GM12878 (cell line): ENCODE measurements around the gene SEBOX. TPM values are rescaled to one million over a fixed set of nuclear protein-coding genes. Genes with fewer than 3 reads are reported as not detected.

Experiments used
- ATAC-seq: fragments of 200-7000 bp; cut with Tn5 transposase; 3 replicates; pipeline ENCODE4 v1.9.1; 2020; ENCODE audit warnings: mild to moderate bottlenecking, moderate library complexity
- BruUV-seq: library from RNA; stranded (reverse); fragments of 400-500 nt; replicated peaks from 2 replicates; lab custom pipeline; 2021; lab: Mats Ljungman, UMichigan
- CTCF ChIA-PET: fragments of 300-600 bp; sonication (Branson Sonifier 250); formaldehyde crosslinking; extraction: SDS; loops from one replicate; lab custom pipeline; 2021; ENCODE audit warnings: inconsistent platforms; lab: Yijun Ruan, JAX
- POLR2A ChIA-PET: fragments of 350-600 bp; formaldehyde crosslinking; extraction: SDS; loops from one replicate; lab custom pipeline; 2021; ENCODE audit warnings: inconsistent platforms; lab: Charles Lee
- RAD21 ChIA-PET: fragments of 300-600 bp; sonication (Branson Sonifier 250); formaldehyde crosslinking; loops from one replicate; lab custom pipeline; 2023; ENCODE audit warnings: antibody characterized with exemption; ENCODE audit not compliant: unreplicated experiment; lab: Charles Lee
- SMC1A ChIA-PET: fragments of 300-600 bp; sonication (Branson Sonifier 250); formaldehyde crosslinking; loops from one replicate; lab custom pipeline; 2023; ENCODE audit not compliant: unreplicated experiment, uncharacterized antibody; lab: Charles Lee
- DNase-seq: peaks from one replicate; pipeline ENCODE4 v3.0.0-alpha.2; 2011; ENCODE audit warnings: low read depth, low spot score
- FAIRE-seq: peaks from 3 replicates; lab custom pipeline; 2011; peaks lifted over from hg19 to GRCh38; lab: Jason Lieb, UNC
- H2AFZ ChIP-seq: 2 replicates; pipeline ENCODE4 v1.6.0; 2011; ENCODE audit warnings: low read depth, low read length, control low read depth; ENCODE audit not compliant: control insufficient read depth
- H3K27ac ChIP-seq: 2 replicates; pipeline ENCODE4 v1.5.1; 2011; ENCODE audit warnings: control low read depth; ENCODE audit not compliant: control insufficient read depth, insufficient read depth
- H3K27me3 ChIP-seq, 2 experiments: replicated peaks in 1 of 2; 2 replicates each; pipeline versions ENCODE4 v1.6.0 to v1.6.1; 2011; ENCODE audit warnings: low read length in 1 of 2; ENCODE audit not compliant: control insufficient read depth in 2 of 2, insufficient read depth in 2 of 2
- H3K36me3 ChIP-seq, 2 experiments: 2 replicates each; pipeline ENCODE4 v1.5.1; 2011; ENCODE audit warnings: low read length in 1 of 2; ENCODE audit not compliant: control insufficient read depth in 2 of 2, insufficient read depth in 2 of 2
- H3K4me1 ChIP-seq: 2 replicates; pipeline ENCODE4 v1.6.1; 2011; ENCODE audit warnings: mild to moderate bottlenecking, low read length, moderate library complexity, mixed read lengths; ENCODE audit not compliant: control insufficient read depth, insufficient read depth
- H3K4me2 ChIP-seq: 2 replicates; pipeline ENCODE4 v1.6.0; 2011; ENCODE audit warnings: control low read depth; ENCODE audit not compliant: control insufficient read depth, insufficient read depth
- H3K4me3 ChIP-seq: fragments of 200-600 bp; sonication (generic); 2 replicates; pipeline ENCODE4 v1.5.1; 2016
- H3K79me2 ChIP-seq: 2 replicates; pipeline ENCODE4 v1.6.0; 2011; ENCODE audit warnings: low read length; ENCODE audit not compliant: control insufficient read depth, insufficient read depth
- H3K9ac ChIP-seq: 2 replicates; pipeline ENCODE4 v1.8.0; 2011; ENCODE audit warnings: low read length, control low read depth, mixed read lengths; ENCODE audit not compliant: control insufficient read depth, insufficient read depth
- H3K9me3 ChIP-seq: replicated peaks from 3 replicates; pipeline ENCODE4 v1.5.1; 2011; ENCODE audit warnings: mild to moderate bottlenecking, low read length; ENCODE audit not compliant: control insufficient read depth, insufficient read depth
- H4K20me1 ChIP-seq: 2 replicates; pipeline ENCODE4 v1.6.0; 2011; ENCODE audit not compliant: control insufficient read depth, insufficient read depth
- ASH2L ChIP-seq: fragments of 300-600, 200-600 bp; sonication (generic); IDR thresholded peaks from 2 replicates; pipeline ENCODE4 v1.6.1; 2017; ENCODE audit warnings: low read depth, mild to moderate bottlenecking, borderline replicate concordance
- CHD1 ChIP-seq: IDR thresholded peaks from 2 replicates; pipeline ENCODE4 v1.6.1; 2012; ENCODE audit warnings: low read depth, low read length, improper control_type of control experiment
- CREM ChIP-seq: IDR thresholded peaks from 2 replicates; pipeline ENCODE4 v1.6.1; 2014; ENCODE audit warnings: antibody characterized with exemption, low read depth
- KDM1A ChIP-seq: fragments of 200-600 bp; sonication (generic); IDR thresholded peaks from 2 replicates; pipeline ENCODE4 v1.6.1; 2016; ENCODE audit warnings: borderline replicate concordance
- NFIC ChIP-seq: IDR thresholded peaks from 2 replicates; pipeline ENCODE4 v1.6.1; 2012; ENCODE audit warnings: low read depth, mild to moderate bottlenecking, inconsistent platforms, low read length, moderate library complexity
- NFYA ChIP-seq: IDR thresholded peaks from 2 replicates; pipeline ENCODE4 v1.6.1; 2011; ENCODE audit warnings: low read depth, mild to moderate bottlenecking, low read length, improper control_type of control experiment, borderline replicate concordance
- RCOR1 ChIP-seq: conservative IDR thresholded peaks from 2 replicates; pipeline ENCODE4 v1.6.1; 2012; ENCODE audit warnings: low read depth, low read length, improper control_type of control experiment
- RUNX3 ChIP-seq: IDR thresholded peaks from 2 replicates; pipeline ENCODE4 v1.6.1; 2012; ENCODE audit warnings: low read length, inconsistent platforms
- SREBF2 ChIP-seq: IDR thresholded peaks from 2 replicates; pipeline ENCODE4 v1.6.1; 2012; ENCODE audit warnings: mild to moderate bottlenecking, low read length
- SUPT20H ChIP-seq: IDR thresholded peaks from 2 replicates; pipeline ENCODE4 v1.6.1; 2011; ENCODE audit warnings: low read depth, mild to moderate bottlenecking, low read length, moderate library complexity, borderline replicate concordance; ENCODE audit not compliant: control insufficient read depth
- ZNF274 ChIP-seq: IDR thresholded peaks from one replicate; pipeline ENCODE4 v1.8.0; 2011; ENCODE audit not compliant: insufficient read length, insufficient read depth
- WGBS: methylation state at CpG from one replicate; pipeline ENCODE4 v1.1.6; 2016; ENCODE audit warnings: low lambda C conversion rate; ENCODE audit not compliant: insufficient replicate concordance, insufficient coverage; ENCODE audit errors: missing lambda C conversion rate; 5-methylcytosine and 5-hydroxymethylcytosine counted together
- in situ Hi-C: fragments of 300-500 bp; cut with MboI; formaldehyde crosslinking; loops from 9 replicates; pipeline ENCODE4 v1.14.3; 2018; ENCODE audit warnings: mixed read lengths
- intact Hi-C: fragments of 100-400 bp; cut with micrococcal nuclease; formaldehyde crosslinking; loops from one replicate; pipeline ENCODE4 v1.14.2; 2022; ENCODE audit not compliant: unreplicated experiment
- polyA plus RNA-seq, 11 experiments: library from polyadenylated mRNA; depleted of rRNA in 4 of 11; unstranded in 6 of 11; stranded (reverse) in 5 of 11; fragments of >200 nt; fragmentation: Nextera tagmentation in 4 of 11; fragmentation: Illumina TruSeq in 1 of 11; extraction: Ambion mirVana in 4 of 11; extraction: Trizol in 1 of 11; gene quantifications; 1 replicate in 1 of 11; 2 replicates in 10 of 11; pipeline versions ENCODE4 v1.2.1 to v1.2.3, GENCODE V29; 2011 to 2016; ENCODE audit warnings: inconsistent platforms in 2 of 11, missing spikeins in 2 of 11, low read depth in 1 of 11
- total RNA-seq, 4 experiments: library from RNA; depleted of rRNA in 3 of 4; stranded (reverse); fragments of >200 nt in 3 of 4; fragmentation: Illumina TruSeq in 1 of 4; extraction: Trizol in 1 of 4; gene quantifications; 2 replicates each; pipeline versions ENCODE4 v1.2.1 to v1.2.3, GENCODE V29; 2013 to 2021
- TF ChIP-seq, protein P1 (sequence below): fragments of 450-650 bp; formaldehyde crosslinking; IDR thresholded peaks from 2 replicates; pipeline ENCODE4 v1.4.0; 2022; ENCODE audit warnings: mild to moderate bottlenecking, moderate library complexity
- TF ChIP-seq, protein P2 (sequence below): fragments of 450-650 bp; IDR thresholded peaks from 2 replicates; pipeline ENCODE4 v1.6.1; 2017; ENCODE audit warnings: mild to moderate bottlenecking, moderate library complexity
- TF ChIP-seq, protein P3 (sequence below): fragments of 450-650 bp; IDR thresholded peaks from 2 replicates; pipeline ENCODE4 v1.6.1; 2017; ENCODE audit warnings: mild to moderate bottlenecking, moderate library complexity

Gene SEBOX
- total and polyA plus RNA-seq, 10 of the 15 experiments (the other 5 are each of a cell fraction or from before 2014, with no cell fraction given): not detected

DNA sequence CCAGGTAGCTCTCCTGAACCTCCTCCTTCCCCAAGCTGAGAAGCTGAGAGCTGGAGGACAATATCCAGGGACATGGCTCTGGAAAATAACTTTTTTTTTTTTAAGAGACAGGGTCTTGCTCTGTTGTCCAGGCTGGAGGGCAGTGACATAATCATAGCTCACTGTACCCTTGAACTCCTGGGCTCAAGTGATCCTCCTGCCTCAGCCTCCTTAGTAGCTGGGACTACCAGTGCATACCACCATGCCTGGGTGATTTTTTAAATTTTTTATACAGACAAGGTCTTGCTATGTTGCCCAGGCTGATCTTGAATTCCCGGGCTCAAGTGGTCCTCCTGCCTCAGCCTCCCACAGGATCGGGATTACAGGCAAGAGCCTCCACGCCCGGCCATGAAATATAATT lies 34.8 kb upstream of the SEBOX start:
- ChIA-PET SMC1A (no interaction called here), RAD21 (interaction anchor here (0.6 kb wide), 1 partner anchor 16 kb away, joined by 3 read pairs; no protein-coding TSS in a partner anchor), POLR2A (interaction anchor here (1.0 kb wide), 2 partner anchors 9 to 101 kb away, joined by 4 to 5 read pairs; no protein-coding TSS in a partner anchor), CTCF (interaction anchor here (1.2 to 6.2 kb wide), 2 partner anchors 16 to 167 kb away, joined by 3 to 37 read pairs; no protein-coding TSS in a partner anchor)
- Histone ChIP-seq H3K4me2 (no peak overlapping the region), H3K27ac (no peak overlapping the region), H3K4me3 (no peak overlapping the region), H3K4me1 (no peaks in the 10 kb centered on the region; the same call in 1 of the 2 replicates), H3K9me3 (no peaks in the 10 kb centered on the region), H3K79me2 (no peaks in the 10 kb centered on the region), H3K36me3 (peaks cover 0 to 1% of the 10 kb centered on the region in 2 experiments; a peak in 3 of 4 replicates), H2AFZ (no peak overlapping the region), H4K20me1 (no peaks in the 10 kb centered on the region), H3K9ac (no peak overlapping the region), H3K27me3 (no peaks in the 10 kb centered on the region)
- FAIRE-seq: no peak
- BruUV-seq: no TSS peak
- ATAC-seq: no peak
- DNase-seq: no peak
- WGBS: 98% methylated on average over 4 of the region's 4 CpGs
- intact Hi-C loops (no loop called here), in situ Hi-C loops (no loop called here)
- TF ChIP-seq RUNX3 (no peak), RCOR1 (no peak), NFIC (no peak), KDM1A (no peak), ASH2L (no peak), SREBF2 (no peak), SUPT20H (no peak), NFYA (no peak), CREM (no peak), ZNF274 (no peak), CHD1 (no peak)
- TF ChIP-seq, protein P1, sequence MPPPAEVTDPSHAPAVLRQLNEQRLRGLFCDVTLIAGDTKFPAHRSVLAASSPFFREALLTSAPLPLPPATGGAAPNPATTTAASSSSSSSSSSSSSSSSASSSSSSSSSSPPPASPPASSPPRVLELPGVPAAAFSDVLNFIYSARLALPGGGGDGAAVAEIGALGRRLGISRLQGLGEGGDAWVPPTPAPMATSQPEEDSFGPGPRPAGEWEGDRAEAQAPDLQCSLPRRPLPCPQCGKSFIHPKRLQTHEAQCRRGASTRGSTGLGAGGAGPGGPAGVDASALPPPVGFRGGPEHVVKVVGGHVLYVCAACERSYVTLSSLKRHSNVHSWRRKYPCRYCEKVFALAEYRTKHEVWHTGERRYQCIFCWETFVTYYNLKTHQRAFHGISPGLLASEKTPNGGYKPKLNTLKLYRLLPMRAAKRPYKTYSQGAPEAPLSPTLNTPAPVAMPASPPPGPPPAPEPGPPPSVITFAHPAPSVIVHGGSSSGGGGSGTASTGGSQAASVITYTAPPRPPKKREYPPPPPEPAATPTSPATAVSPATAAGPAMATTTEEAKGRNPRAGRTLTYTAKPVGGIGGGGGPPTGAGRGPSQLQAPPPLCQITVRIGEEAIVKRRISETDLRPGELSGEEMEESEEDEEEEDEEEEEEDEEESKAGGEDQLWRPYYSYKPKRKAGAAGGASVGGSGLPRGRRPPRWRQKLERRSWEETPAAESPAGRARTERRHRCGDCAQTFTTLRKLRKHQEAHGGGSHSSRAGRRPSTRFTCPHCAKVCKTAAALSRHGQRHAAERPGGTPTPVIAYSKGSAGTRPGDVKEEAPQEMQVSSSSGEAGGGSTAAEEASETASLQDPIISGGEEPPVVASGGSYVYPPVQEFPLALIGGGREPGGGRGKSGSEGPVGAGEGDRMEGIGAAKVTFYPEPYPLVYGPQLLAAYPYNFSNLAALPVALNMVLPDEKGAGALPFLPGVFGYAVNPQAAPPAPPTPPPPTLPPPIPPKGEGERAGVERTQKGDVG: no peak
- TF ChIP-seq, protein P2, sequence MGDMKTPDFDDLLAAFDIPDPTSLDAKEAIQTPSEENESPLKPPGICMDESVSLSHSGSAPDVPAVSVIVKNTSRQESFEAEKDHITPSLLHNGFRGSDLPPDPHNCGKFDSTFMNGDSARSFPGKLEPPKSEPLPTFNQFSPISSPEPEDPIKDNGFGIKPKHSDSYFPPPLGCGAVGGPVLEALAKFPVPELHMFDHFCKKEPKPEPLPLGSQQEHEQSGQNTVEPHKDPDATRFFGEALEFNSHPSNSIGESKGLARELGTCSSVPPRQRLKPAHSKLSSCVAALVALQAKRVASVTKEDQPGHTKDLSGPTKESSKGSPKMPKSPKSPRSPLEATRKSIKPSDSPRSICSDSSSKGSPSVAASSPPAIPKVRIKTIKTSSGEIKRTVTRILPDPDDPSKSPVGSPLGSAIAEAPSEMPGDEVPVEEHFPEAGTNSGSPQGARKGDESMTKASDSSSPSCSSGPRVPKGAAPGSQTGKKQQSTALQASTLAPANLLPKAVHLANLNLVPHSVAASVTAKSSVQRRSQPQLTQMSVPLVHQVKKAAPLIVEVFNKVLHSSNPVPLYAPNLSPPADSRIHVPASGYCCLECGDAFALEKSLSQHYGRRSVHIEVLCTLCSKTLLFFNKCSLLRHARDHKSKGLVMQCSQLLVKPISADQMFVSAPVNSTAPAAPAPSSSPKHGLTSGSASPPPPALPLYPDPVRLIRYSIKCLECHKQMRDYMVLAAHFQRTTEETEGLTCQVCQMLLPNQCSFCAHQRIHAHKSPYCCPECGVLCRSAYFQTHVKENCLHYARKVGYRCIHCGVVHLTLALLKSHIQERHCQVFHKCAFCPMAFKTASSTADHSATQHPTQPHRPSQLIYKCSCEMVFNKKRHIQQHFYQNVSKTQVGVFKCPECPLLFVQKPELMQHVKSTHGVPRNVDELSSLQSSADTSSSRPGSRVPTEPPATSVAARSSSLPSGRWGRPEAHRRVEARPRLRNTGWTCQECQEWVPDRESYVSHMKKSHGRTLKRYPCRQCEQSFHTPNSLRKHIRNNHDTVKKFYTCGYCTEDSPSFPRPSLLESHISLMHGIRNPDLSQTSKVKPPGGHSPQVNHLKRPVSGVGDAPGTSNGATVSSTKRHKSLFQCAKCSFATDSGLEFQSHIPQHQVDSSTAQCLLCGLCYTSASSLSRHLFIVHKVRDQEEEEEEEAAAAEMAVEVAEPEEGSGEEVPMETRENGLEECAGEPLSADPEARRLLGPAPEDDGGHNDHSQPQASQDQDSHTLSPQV: no peak
- TF ChIP-seq, protein P3, sequence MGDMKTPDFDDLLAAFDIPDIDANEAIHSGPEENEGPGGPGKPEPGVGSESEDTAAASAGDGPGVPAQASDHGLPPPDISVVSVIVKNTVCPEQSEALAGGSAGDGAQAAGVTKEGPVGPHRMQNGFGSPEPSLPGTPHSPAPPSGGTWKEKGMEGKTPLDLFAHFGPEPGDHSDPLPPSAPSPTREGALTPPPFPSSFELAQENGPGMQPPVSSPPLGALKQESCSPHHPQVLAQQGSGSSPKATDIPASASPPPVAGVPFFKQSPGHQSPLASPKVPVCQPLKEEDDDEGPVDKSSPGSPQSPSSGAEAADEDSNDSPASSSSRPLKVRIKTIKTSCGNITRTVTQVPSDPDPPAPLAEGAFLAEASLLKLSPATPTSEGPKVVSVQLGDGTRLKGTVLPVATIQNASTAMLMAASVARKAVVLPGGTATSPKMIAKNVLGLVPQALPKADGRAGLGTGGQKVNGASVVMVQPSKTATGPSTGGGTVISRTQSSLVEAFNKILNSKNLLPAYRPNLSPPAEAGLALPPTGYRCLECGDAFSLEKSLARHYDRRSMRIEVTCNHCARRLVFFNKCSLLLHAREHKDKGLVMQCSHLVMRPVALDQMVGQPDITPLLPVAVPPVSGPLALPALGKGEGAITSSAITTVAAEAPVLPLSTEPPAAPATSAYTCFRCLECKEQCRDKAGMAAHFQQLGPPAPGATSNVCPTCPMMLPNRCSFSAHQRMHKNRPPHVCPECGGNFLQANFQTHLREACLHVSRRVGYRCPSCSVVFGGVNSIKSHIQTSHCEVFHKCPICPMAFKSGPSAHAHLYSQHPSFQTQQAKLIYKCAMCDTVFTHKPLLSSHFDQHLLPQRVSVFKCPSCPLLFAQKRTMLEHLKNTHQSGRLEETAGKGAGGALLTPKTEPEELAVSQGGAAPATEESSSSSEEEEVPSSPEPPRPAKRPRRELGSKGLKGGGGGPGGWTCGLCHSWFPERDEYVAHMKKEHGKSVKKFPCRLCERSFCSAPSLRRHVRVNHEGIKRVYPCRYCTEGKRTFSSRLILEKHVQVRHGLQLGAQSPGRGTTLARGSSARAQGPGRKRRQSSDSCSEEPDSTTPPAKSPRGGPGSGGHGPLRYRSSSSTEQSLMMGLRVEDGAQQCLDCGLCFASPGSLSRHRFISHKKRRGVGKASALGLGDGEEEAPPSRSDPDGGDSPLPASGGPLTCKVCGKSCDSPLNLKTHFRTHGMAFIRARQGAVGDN: no peak
